Mesothelial cell of epicardium (in vitro differentiated cells): ENCODE data around the gene FLYWCH1. TPM values are rescaled to one million over a fixed set of nuclear protein-coding genes. Genes with fewer than 3 reads are reported as not detected.

ENCODE experiments used
- DNase-seq, 2 experiments: peaks; one replicate each; pipeline ENCODE4 v3.0.0; 2021; ENCODE audit warnings: low spot score in 2 of 2; ENCODE audit not compliant: unreplicated experiment in 2 of 2
- H3K27ac Mint-ChIP-seq: 2 replicates; pipeline ENCODE4 v1.8.0; 2021; ENCODE audit warnings: mixed read lengths
- H3K27me3 Mint-ChIP-seq: 2 replicates; pipeline ENCODE4 v1.8.0; 2021; ENCODE audit warnings: low read depth, mixed read lengths
- H3K36me3 Mint-ChIP-seq: 2 replicates; pipeline ENCODE4 v1.8.0; 2021; ENCODE audit warnings: mixed read lengths
- H3K4me1 Mint-ChIP-seq: 2 replicates; pipeline ENCODE4 v1.8.0; 2021; ENCODE audit warnings: mixed read lengths
- H3K4me3 Mint-ChIP-seq: 2 replicates; pipeline ENCODE4 v1.8.0; 2021; ENCODE audit warnings: mild to moderate bottlenecking, moderate library complexity, mixed read lengths
- H3K9me3 Mint-ChIP-seq: 2 replicates; pipeline ENCODE4 v1.8.0; 2021; ENCODE audit warnings: mixed read lengths
- CTCF ChIP-seq: fragments of 200-600 bp; sonication (generic); IDR thresholded peaks from one replicate; pipeline ENCODE4 v1.5.0; 2021; ENCODE audit warnings: antibody characterized with exemption; ENCODE audit not compliant: unreplicated experiment
- total RNA-seq: library from RNA; stranded (reverse); gene quantifications from 3 replicates; pipeline ENCODE4 v1.2.1, GENCODE V29; 2021

Gene FLYWCH1
- total RNA-seq, 1 donor from 2014 or later = 29.4 TPM

GRCh38 chr16:2896480-2897010 lies 15.2 kb upstream of the FLYWCH1 start:
- no peak for TF ChIP-seq CTCF
- Mint-ChIP-seq H3K36me3 (no peaks in the 10 kb centered on the region), H3K27me3 (no peaks in the 10 kb centered on the region), H3K27ac (no peak overlapping the region), H3K4me1 (no peaks in the 10 kb centered on the region), H3K4me3 (no peak overlapping the region), H3K9me3 (no peaks in the 10 kb centered on the region)
- no peak for DNase-seq

- Mint-ChIP-seq H3K4me1 (no peaks in the 10 kb centered on the region), H3K4me3 (no peak overlapping the region), H3K9me3 (no peaks in the 10 kb centered on the region), H3K27ac (no peak overlapping the region), H3K27me3 (no peaks in the 10 kb centered on the region), H3K36me3 (no peaks in the 10 kb centered on the region)
- no peak for DNase-seq
- TF ChIP-seq CTCF = no peak
Observed at GRCh38 chr16:2897110-2897509, 14.6 kb upstream of the FLYWCH1 start.

- H3K4me3 Mint-ChIP-seq = no peak overlapping the region
- H3K27ac Mint-ChIP-seq = no peak overlapping the region
- DNase-seq = no peak
- no peaks in the 10 kb centered on the region for H3K9me3 Mint-ChIP-seq
- no peak for TF ChIP-seq CTCF
- no peaks in the 10 kb centered on the region for H3K27me3 Mint-ChIP-seq
- peaks cover 3% of the 10 kb centered on the region for H3K4me1 Mint-ChIP-seq
- peaks cover 1% of the 10 kb centered on the region for H3K36me3 Mint-ChIP-seq
Observed at GRCh38 chr16:2898831-2899563, 12.7 kb upstream of the FLYWCH1 start.

- DNase-seq = no peak
- no peaks in the 10 kb centered on the region for H3K27me3 Mint-ChIP-seq
- H3K36me3 Mint-ChIP-seq = peaks cover 1% of the 10 kb centered on the region
- H3K4me3 Mint-ChIP-seq = no peak overlapping the region
- TF ChIP-seq CTCF = no peak
- H3K4me1 Mint-ChIP-seq = peaks cover 5% of the 10 kb centered on the region
- no peaks in the 10 kb centered on the region for H3K9me3 Mint-ChIP-seq
- no peak overlapping the region for H3K27ac Mint-ChIP-seq
Observed at GRCh38 chr16:2899564-2900072, 12.1 kb upstream of the FLYWCH1 start.

- H3K27ac Mint-ChIP-seq = no peak overlapping the region
- DNase-seq = no peak
- no peaks in the 10 kb centered on the region for H3K9me3 Mint-ChIP-seq
- peaks cover 5% of the 10 kb centered on the region for H3K4me1 Mint-ChIP-seq
- H3K27me3 Mint-ChIP-seq = no peaks in the 10 kb centered on the region
- no peak for TF ChIP-seq CTCF
- H3K36me3 Mint-ChIP-seq = peaks cover 1% of the 10 kb centered on the region
- H3K4me3 Mint-ChIP-seq = no peak overlapping the region
Observed at GRCh38 chr16:2900526-2901075, 11.1 kb upstream of the FLYWCH1 start.
